ENCODE data around the gene RPL36A. TPM values are rescaled to one million over a fixed set of nuclear protein-coding genes. Genes with fewer than 3 reads are reported as not detected.

Gene RPL36A
- total RNA-seq, result 234 and 287 TPM in 2 replicates

GRCh38 chrX:101390664-101391525 lies at the start of gene RPL36A:
RPL36A (plus strand) TSS chrX:101391011; CDS start chrX:101391044, 33 bp downstream.
- TF ChIP-seq CTCF (IDR thresholded peaks at IDR 0.05), result no peak
- DNase-seq, result peak; percentile 61
- H3K4me3 Mint-ChIP-seq, result peak within 1 kb of the TSS; percentile 95
- ATAC-seq (ENCODE audit: low read depth), result peak; percentile 76
- intact Hi-C loops (cut with micrococcal nuclease), result loop anchor here (1.0 kb wide), 2 partner anchors 17 to 43 kb away; partner anchors contain the start of genes HNRNPH2 and TIMM8A
- H3K27ac Mint-ChIP-seq, result peak within 1 kb of the TSS; percentile 94
- H3K27me3 Mint-ChIP-seq, result no peaks in the 10 kb centered on the region
- H3K36me3 Mint-ChIP-seq (ENCODE audit: low read depth), result peaks cover 42% of the 10 kb centered on the region
- H3K9me3 Mint-ChIP-seq, result no peaks in the 10 kb centered on the region
- CTCF ChIA-PET, result interaction anchor here (0.6 to 1.9 kb wide), 9 partner anchors 12 to 776 kb away, joined by 3 to 10 read pairs (median 3); partner anchors contain the start of genes GLA, HNRNPH2 and TIMM8A
- POLR2A ChIA-PET, result interaction anchor here (0.6 to 2.8 kb wide), 13 partner anchors 10 to 541 kb away, joined by 4 to 27 read pairs (median 8); partner anchors contain the start of genes GLA, HNRNPH2, TIMM8A and ZMAT1
- peaks cover 47% of the 10 kb centered on the region for H3K4me1 Mint-ChIP-seq

- peak overlapping the region; percentile 91 for H3K4me3 Mint-ChIP-seq
- H3K27ac Mint-ChIP-seq, result peak overlapping the region; percentile 89
- no peaks in the 10 kb centered on the region for H3K27me3 Mint-ChIP-seq
- CTCF ChIA-PET, result no interaction called here
- intact Hi-C loops (cut with micrococcal nuclease), result loop anchor here (1.0 to 2.0 kb wide), 4 partner anchors 23 to 60 kb away; partner anchors contain the start of genes BTK and HNRNPH2
- ATAC-seq (ENCODE audit: low read depth), result no peak
- TF ChIP-seq CTCF (IDR thresholded peaks at IDR 0.05), result no peak
- H3K36me3 Mint-ChIP-seq (ENCODE audit: low read depth), result peaks cover 42% of the 10 kb centered on the region
- no peak for DNase-seq
- H3K9me3 Mint-ChIP-seq, result no peaks in the 10 kb centered on the region
- POLR2A ChIA-PET, result interaction anchor here (0.6 to 2.9 kb wide), 8 partner anchors 10 to 71 kb away, joined by 3 to 27 read pairs (median 5); partner anchors contain the start of genes BTK, GLA, HNRNPH2 and RPL36A
- peaks cover 13% of the 10 kb centered on the region for H3K4me1 Mint-ChIP-seq
Observed at GRCh38 chrX:101347859-101348451, 42.9 kb upstream of the RPL36A start.

GRCh38 chrX:101348452-101349192 lies 42.2 kb upstream of the RPL36A start, which contains the start of gene TIMM8A:
TIMM8A (minus strand) TSS chrX:101348742; CDS start chrX:101348664, 78 bp downstream.
- no peaks in the 10 kb centered on the region for H3K9me3 Mint-ChIP-seq
- CTCF ChIA-PET, result interaction anchor here (0.9 to 1.8 kb wide), 2 partner anchors 19 to 42 kb away, joined by 3 to 10 read pairs; partner anchors contain the start of gene RPL36A
- peaks cover 43% of the 10 kb centered on the region for H3K36me3 Mint-ChIP-seq (ENCODE audit: low read depth)
- peak; percentile 99 for ATAC-seq (ENCODE audit: low read depth)
- intact Hi-C loops (cut with micrococcal nuclease), result loop anchor here (1.0 to 2.0 kb wide), 4 partner anchors 22 to 60 kb away; partner anchors contain the start of genes BTK and HNRNPH2
- no peak for TF ChIP-seq CTCF (IDR thresholded peaks at IDR 0.05)
- DNase-seq, result peak; percentile 71
- peaks cover 13% of the 10 kb centered on the region for H3K4me1 Mint-ChIP-seq
- no peaks in the 10 kb centered on the region for H3K27me3 Mint-ChIP-seq
- H3K4me3 Mint-ChIP-seq, result peak within 1 kb of the TSS; percentile 91
- H3K27ac Mint-ChIP-seq, result peak within 1 kb of the TSS; percentile 89
- POLR2A ChIA-PET, result interaction anchor here (0.6 to 2.9 kb wide), 12 partner anchors 9 to 583 kb away, joined by 3 to 27 read pairs (median 5); partner anchors contain the start of genes BTK, GLA, HNRNPH2 and RPL36A

GRCh38 chrX:101349193-101349562 lies 41.6 kb upstream of the RPL36A start:
- ATAC-seq (ENCODE audit: low read depth) (no peak), DNase-seq (no peak)
- ChIA-PET POLR2A (interaction anchor here (0.7 to 2.9 kb wide), 9 partner anchors 9 to 583 kb away, joined by 3 to 27 read pairs (median 6); partner anchors contain the start of genes BTK, GLA, HNRNPH2 and RPL36A), CTCF (interaction anchor here (0.9 to 1.8 kb wide), 2 partner anchors 19 to 42 kb away, joined by 3 to 10 read pairs; partner anchors contain the start of gene RPL36A)
- Mint-ChIP-seq H3K27ac (peak overlapping the region; percentile 89), H3K4me1 (peaks cover 13% of the 10 kb centered on the region), H3K9me3 (no peaks in the 10 kb centered on the region), H3K27me3 (no peaks in the 10 kb centered on the region), H3K36me3 (ENCODE audit: low read depth) (peaks cover 45% of the 10 kb centered on the region), H3K4me3 (peak overlapping the region; percentile 91)
- intact Hi-C loops (cut with micrococcal nuclease), result loop anchor here (2.0 kb wide), 1 partner anchor 22 kb away; no protein-coding TSS in a partner anchor
- TF ChIP-seq CTCF (IDR thresholded peaks at IDR 0.05), result no peak
